Osteocyte (in vitro differentiated cells): ENCODE results near the gene SHROOM3. TPM values are rescaled to one million over a fixed set of nuclear protein-coding genes. Genes with fewer than 3 reads are reported as not detected.
A peak's percentile ranks its signal among the peaks of the same experiment; 100 is the strongest.

Experiments used
- DNase-seq: peaks from one replicate; pipeline ENCODE4 v3.0.0; 2021; ENCODE audit warnings: mixed read lengths; ENCODE audit not compliant: unreplicated experiment; ENCODE audit errors: extremely low spot score
- H3K27ac Mint-ChIP-seq: one replicate; pipeline ENCODE4 v1.8.0; 2021; ENCODE audit warnings: mild to moderate bottlenecking, mixed read lengths; ENCODE audit not compliant: unreplicated experiment
- H3K27me3 Mint-ChIP-seq: one replicate; pipeline ENCODE4 v1.8.0; 2021; ENCODE audit warnings: mixed read lengths; ENCODE audit not compliant: unreplicated experiment
- H3K36me3 Mint-ChIP-seq: one replicate; pipeline ENCODE4 v1.8.0; 2021; ENCODE audit warnings: mixed read lengths; ENCODE audit not compliant: unreplicated experiment
- H3K4me1 Mint-ChIP-seq: one replicate; pipeline ENCODE4 v1.8.0; 2021; ENCODE audit warnings: mixed read lengths; ENCODE audit not compliant: unreplicated experiment
- H3K4me3 Mint-ChIP-seq: one replicate; pipeline ENCODE4 v1.8.0; 2021; ENCODE audit warnings: mild to moderate bottlenecking, moderate library complexity, mixed read lengths; ENCODE audit not compliant: unreplicated experiment
- H3K9me3 Mint-ChIP-seq: one replicate; pipeline ENCODE4 v1.8.0; 2021; ENCODE audit warnings: mixed read lengths; ENCODE audit not compliant: unreplicated experiment
- CTCF ChIP-seq: fragments of 200-600 bp; sonication (generic); IDR thresholded peaks from 2 replicates; pipeline ENCODE4 v1.5.0; 2021; ENCODE audit warnings: antibody characterized with exemption, mild to moderate bottlenecking, moderate library complexity
- total RNA-seq: library from RNA; stranded (reverse); gene quantifications from 2 replicates; pipeline ENCODE4 v1.2.1, GENCODE V29; 2021

The SHROOM3 gene
- total RNA-seq, 1 donor from 2014 or later = 4.8 TPM

GRCh38 chr4:76760193-76760592 is 325.2 kb downstream of the SHROOM3 start:
- no peak for DNase-seq
- no peak for TF ChIP-seq CTCF
- no peaks in the 10 kb centered on the region for H3K27me3 Mint-ChIP-seq
- no peak overlapping the region for H3K27ac Mint-ChIP-seq
- H3K36me3 Mint-ChIP-seq = no peaks in the 10 kb centered on the region
- no peak overlapping the region for H3K4me3 Mint-ChIP-seq
- no peaks in the 10 kb centered on the region for H3K9me3 Mint-ChIP-seq
- H3K4me1 Mint-ChIP-seq = peaks cover 63% of the 10 kb centered on the region

GRCh38 chr4:76762137-76763130 is 327.4 kb downstream of the SHROOM3 start:
- H3K27me3 Mint-ChIP-seq = no peaks in the 10 kb centered on the region
- H3K9me3 Mint-ChIP-seq = no peaks in the 10 kb centered on the region
- no peaks in the 10 kb centered on the region for H3K36me3 Mint-ChIP-seq
- no peak for DNase-seq
- TF ChIP-seq CTCF = no peak
- H3K4me1 Mint-ChIP-seq = peaks cover 62% of the 10 kb centered on the region
- no peak overlapping the region for H3K4me3 Mint-ChIP-seq
- H3K27ac Mint-ChIP-seq = peak overlapping the region; percentile 27

- TF ChIP-seq CTCF = no peak
- peak overlapping the region; percentile 0 for H3K4me3 Mint-ChIP-seq
These were observed 329.2 kb downstream of the SHROOM3 start for GRCh38 chr4:76764251-76764650.

GRCh38 chr4:76765473-76766183 is 330.6 kb downstream of the SHROOM3 start:
- H3K9me3 Mint-ChIP-seq = no peaks in the 10 kb centered on the region
- TF ChIP-seq CTCF = no peak
- no peaks in the 10 kb centered on the region for H3K36me3 Mint-ChIP-seq
- no peaks in the 10 kb centered on the region for H3K27me3 Mint-ChIP-seq
- peaks cover 61% of the 10 kb centered on the region for H3K4me1 Mint-ChIP-seq
- peak overlapping the region; percentile 34 for H3K27ac Mint-ChIP-seq
- H3K4me3 Mint-ChIP-seq = no peak overlapping the region
- no peak for DNase-seq

More at GRCh38 chr4:76764251-76764650, 329.2 kb downstream of the SHROOM3 start:
- H3K4me1 Mint-ChIP-seq = peaks cover 67% of the 10 kb centered on the region
- no peaks in the 10 kb centered on the region for H3K9me3 Mint-ChIP-seq
- H3K27ac Mint-ChIP-seq = peak overlapping the region; percentile 85
- no peak for DNase-seq
- H3K36me3 Mint-ChIP-seq = no peaks in the 10 kb centered on the region
- H3K27me3 Mint-ChIP-seq = no peaks in the 10 kb centered on the region

- Mint-ChIP-seq H3K9me3 (no peaks in the 10 kb centered on the region), H3K27me3 (no peaks in the 10 kb centered on the region), H3K4me3 (no peak overlapping the region), H3K4me1 (peaks cover 58% of the 10 kb centered on the region), H3K27ac (peak overlapping the region; percentile 63), H3K36me3 (no peaks in the 10 kb centered on the region)
- DNase-seq = no peak
- no peak for TF ChIP-seq CTCF
These were observed 333.0 kb downstream of the SHROOM3 start for GRCh38 chr4:76767983-76768382.
